GM21526 (cell line): ENCODE measurements around the gene HNRNPF.
"Not testable (repeated sequence)": the region's sequence is repeated elsewhere in the genome, so short reads cannot be mapped to it uniquely, and the experiment has no call there.

Experiments used
- ATAC-seq: cut with Tn5 transposase; IDR thresholded peaks from one replicate; pipeline ENCODE4 v1.9.1; 2021; ENCODE audit warnings: moderate library complexity; ENCODE audit not compliant: unreplicated experiment, low FRiP score

HNRNPF gene

GRCh38 chr10:43421944-43422343 is 13.0 kb upstream of the HNRNPF start:
- ATAC-seq = not testable (repeated sequence)

DNA sequence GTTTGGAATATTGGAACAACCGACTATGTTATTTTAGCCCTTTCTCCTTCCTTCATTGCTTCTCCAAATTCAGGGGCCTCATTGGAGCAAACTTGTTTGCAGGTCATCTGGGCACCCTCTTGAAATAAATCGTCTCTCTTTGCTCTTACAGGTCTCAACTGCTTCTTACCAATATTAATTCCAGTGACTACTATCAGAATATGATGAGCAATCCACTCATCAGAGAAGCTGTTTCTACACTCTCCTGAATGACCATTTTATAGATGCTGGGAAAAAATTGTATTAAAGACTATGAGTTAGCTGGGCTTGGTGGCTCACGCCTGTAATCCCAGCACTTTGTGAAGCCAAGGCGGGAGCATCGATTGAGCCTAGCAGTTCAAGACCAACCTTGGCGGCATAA is 12.5 kb upstream of the HNRNPF start:
- ATAC-seq = no peak

DNA sequence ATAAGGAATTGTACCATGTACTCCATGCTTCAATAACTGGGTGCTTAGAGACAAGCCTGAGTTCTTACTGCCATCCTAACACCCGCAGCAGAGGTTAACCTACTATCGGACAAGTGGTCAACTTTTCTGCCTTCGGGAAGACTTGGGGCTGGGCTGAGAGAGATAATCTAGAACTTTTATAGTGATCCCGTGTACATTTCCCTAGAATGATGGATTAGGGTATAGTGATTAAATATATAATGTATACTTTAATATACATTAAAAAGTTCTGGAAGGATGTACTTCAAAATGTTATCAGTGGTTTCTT is 12.2 kb upstream of the HNRNPF start:
- no peak for ATAC-seq

DNA sequence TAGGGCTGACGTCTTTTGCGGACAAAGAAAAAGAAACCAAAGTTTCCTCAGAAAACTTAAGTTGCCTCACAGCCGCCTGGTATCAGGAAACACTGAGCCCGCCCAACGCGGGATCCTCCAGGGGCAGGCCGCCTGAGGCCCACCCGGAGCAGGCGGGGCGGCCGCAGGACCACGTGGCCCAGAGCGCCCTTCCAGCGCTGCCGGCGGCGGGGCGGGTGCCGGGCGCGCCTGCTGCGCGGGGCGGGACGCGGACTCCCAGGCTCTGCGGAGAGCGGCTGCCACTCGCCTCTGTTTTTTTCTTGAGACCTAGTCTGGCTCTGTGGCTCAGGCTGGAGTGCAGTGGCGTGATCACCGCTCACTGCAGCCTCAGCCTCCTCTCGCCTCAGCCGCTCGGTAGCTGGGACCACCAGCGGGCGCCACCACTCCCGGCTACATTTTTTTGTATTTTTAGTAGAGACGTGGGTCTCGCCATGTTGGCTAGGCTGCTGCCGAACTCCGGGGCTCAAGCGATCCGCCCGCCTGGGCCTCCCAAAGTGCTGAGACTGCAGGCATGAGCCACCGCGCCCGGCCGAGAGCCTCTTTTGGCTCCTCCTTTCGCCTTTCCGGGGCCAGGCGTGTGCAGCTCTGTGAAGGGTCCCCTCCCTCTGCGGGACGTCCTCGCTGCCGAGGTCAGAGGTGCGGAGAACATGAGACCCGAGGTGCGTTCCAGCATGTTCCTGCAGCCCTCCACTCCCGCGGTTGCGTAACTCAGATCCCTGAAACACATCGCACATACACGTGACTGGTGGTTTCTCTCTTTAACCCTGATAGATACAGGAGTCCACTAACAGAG is 11.6 kb upstream of the HNRNPF start:
- peak; percentile 80 for ATAC-seq

GRCh38 chr10:43419997-43420368 is 11.0 kb upstream of the HNRNPF start:
- ATAC-seq = no peak

DNA sequence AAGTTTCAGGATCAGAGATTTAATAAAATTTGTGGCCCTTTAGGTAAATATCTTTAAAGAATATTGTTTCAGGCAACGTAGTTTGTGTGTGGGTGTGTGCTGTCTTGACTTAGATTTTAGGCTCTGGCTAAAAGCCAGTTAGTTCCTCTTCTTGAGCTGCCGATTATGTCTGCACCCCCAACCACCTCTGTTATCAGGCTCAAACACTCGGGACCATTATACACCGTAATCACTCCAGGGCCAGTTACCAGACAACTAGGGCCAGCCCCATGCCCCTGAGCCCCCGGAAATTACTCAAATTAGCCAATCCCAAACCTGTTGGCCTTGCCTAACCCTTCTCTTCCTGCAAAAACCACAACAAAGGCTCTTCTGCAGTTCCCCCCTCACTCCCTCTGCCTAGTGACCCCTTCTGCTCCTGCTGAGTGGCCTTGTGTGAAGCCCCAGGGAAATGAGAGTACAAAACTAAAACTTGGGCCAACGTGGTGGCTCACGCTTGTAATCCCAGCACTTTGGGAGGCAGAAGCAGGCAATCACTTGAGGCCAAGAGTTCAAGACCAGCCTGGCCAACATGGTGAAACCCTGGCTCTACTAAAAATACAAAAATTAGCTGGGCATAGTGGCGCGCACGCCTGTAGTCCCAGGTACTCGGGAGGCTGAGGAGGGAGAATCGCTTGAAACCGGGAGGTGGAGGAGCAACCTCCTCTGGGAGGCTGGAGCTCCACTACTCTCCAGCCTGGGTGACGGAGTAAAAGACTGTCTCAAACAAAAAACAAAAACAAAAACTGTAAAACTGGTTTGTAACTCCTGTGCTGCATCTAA is 9.2 kb upstream of the HNRNPF start:
- peak; percentile 36 for ATAC-seq

DNA sequence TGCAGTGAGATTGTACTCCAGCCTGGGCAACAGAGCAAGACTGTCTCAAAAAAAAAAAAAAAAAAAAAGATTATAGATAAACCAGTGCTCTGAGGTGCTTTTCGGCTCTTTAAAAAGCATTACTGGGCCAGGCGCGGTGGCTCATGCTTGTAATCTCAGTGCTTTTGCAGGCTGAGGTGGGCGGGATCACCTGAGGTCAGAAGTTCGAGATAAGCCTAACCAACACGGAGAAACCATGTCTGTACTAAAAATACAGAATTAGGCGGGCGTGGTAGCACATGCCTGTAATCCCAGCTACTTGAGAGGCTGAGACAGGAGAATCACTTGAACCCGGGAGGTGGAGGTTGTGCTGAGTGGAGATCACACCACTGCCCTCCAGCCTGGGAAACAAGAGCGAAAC is 6.6 kb upstream of the HNRNPF start:
- ATAC-seq = no peak

GRCh38 chr10:43411536-43411935 is 2.5 kb upstream of the HNRNPF start:
- no peak for ATAC-seq

DNA sequence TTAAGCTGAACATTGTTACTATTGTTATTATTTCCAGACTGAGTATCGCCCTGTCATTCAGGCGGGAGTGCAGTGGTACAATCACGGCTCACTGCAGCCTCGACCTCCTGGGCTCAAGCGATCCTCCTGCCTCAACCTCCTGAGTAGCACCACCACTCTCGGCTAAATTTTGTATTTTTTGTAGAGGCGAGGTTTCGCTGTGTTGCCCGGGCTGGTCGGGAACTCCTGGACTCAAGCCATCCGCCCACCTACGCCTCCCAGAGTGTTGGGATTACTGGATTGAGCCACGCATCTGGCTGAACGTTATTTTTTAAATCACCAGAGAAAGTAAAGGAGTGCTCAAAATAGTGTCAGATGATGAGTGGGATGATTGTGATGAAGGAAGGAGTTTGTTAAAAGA is 1.4 kb upstream of the HNRNPF start:
- ATAC-seq = no peak

GRCh38 chr10:43409385-43410109 is 561 bp upstream of the HNRNPF start:
- no peak for ATAC-seq

- ATAC-seq = no peak
These were observed 666 bp downstream of the HNRNPF start for GRCh38 chr10:43408331-43408709.

GRCh38 chr10:43407576-43408330 is 1.2 kb downstream of the HNRNPF start:
- peak; percentile 40 for ATAC-seq

DNA sequence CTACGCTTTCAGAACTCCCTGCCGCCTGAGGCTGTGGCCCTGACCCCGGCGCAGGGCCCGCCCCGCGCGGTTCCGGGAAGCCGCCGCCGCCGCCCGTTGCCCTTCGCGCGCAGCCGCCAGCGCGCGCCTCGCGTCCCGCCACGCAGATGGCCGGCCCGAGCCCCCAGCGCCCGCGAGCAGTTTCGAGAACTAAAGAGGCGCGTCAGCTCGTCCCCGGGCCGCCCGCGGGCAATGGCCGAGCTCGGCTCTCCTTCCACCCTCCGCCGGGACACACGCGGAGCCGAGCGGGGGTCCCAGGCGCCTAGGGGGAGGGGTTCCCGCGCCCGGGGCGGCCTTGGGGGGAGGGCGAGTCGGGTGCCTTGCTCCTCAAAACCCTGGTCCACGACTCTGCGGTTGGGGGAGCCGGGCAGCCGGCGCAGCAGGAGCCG is 1.8 kb downstream of the HNRNPF start:
- ATAC-seq = peak; percentile 26

GRCh38 chr10:43404704-43405084 is 4.3 kb downstream of the HNRNPF start:
- no peak for ATAC-seq

- no peak for ATAC-seq
These were observed 4.9 kb downstream of the HNRNPF start for GRCh38 chr10:43403911-43404703.

DNA sequence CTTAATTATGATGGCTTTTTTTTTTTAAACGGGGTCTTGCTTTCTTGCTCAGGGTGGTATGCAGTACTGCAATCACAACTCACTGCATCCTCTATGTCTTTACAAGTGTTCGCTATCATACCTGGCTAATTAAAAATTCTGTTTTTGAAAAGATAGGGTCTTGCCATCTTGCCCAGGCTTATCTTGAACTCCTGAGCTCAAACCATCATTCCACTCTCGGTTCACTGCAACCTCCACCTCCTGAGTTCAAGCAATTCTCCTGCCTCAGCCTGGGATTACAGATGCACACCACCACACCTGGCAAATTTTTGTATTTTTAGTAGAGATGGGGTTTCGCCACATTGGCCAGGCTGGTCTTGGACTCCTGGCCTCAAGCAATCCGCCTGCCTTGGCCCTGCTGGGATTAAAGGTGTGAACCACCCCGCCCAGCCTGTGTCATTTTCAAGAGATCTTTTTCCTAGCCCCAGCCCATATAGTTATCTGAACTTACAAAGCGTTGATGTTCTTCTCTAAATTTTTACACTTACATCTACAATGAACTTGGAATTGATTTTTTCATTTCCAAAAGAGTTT is 6.0 kb downstream of the HNRNPF start:
- ATAC-seq = no peak

GRCh38 chr10:43402176-43402575 is 6.8 kb downstream of the HNRNPF start:
- no peak for ATAC-seq

GRCh38 chr10:43401627-43402026 is 7.4 kb downstream of the HNRNPF start:
- no peak for ATAC-seq
